Daoy (cell line): ENCODE data around the gene STK35. TPM values are rescaled to one million over a fixed set of nuclear protein-coding genes. Genes with fewer than 3 reads are reported as not detected.

Source experiments
- DNase-seq: peaks from one replicate; pipeline ENCODE4 v3.0.0-alpha.2; 2015; ENCODE audit warnings: low read depth
- total RNA-seq: library from RNA; depleted of rRNA; stranded (reverse); fragments of >200 nt; shearing (Covaris generic); gene quantifications from 2 replicates; pipeline ENCODE4 v1.2.3, GENCODE V29; 2014; rRNA removed

The STK35 gene
- total RNA-seq = 10.8 and 21.7 TPM in 2 replicates

- peak; percentile 76 for DNase-seq
Measured at GRCh38 chr20:2101057-2101864, at the start of gene STK35. STK35 (plus strand) TSS chr20:2101827; CDS start chr20:2101882, 55 bp downstream.

GRCh38 chr20:2051946-2052345 is 49.7 kb upstream of the STK35 start:
- no peak for DNase-seq

- no peak for DNase-seq
Measured at GRCh38 chr20:2052741-2053140, 48.9 kb upstream of the STK35 start.

GRCh38 chr20:2053615-2054014 is 48.0 kb upstream of the STK35 start:
- DNase-seq = no peak

GRCh38 chr20:2054911-2055310 is 46.7 kb upstream of the STK35 start:
- DNase-seq = no peak

GRCh38 chr20:2059411-2059810 is 42.2 kb upstream of the STK35 start:
- DNase-seq = no peak

GRCh38 chr20:2065099-2065498 is 36.5 kb upstream of the STK35 start:
- DNase-seq = no peak

- no peak for DNase-seq
Measured at GRCh38 chr20:2066461-2067122, 35.0 kb upstream of the STK35 start.

GRCh38 chr20:2080532-2081224 is 20.9 kb upstream of the STK35 start:
- DNase-seq = no peak

GRCh38 chr20:2084703-2085102 is 16.9 kb upstream of the STK35 start:
- DNase-seq = no peak

- DNase-seq = no peak
Measured at GRCh38 chr20:2086177-2086979, 15.2 kb upstream of the STK35 start.

GRCh38 chr20:2086980-2087377 is 14.6 kb upstream of the STK35 start:
- no peak for DNase-seq

- DNase-seq = no peak
Measured at GRCh38 chr20:2088891-2089290, 12.7 kb upstream of the STK35 start.

GRCh38 chr20:2089447-2089846 is 12.2 kb upstream of the STK35 start:
- DNase-seq = no peak

- DNase-seq = peak; percentile 23
Measured at GRCh38 chr20:2093159-2093781, 8.4 kb upstream of the STK35 start.

GRCh38 chr20:2093883-2094282 is 7.7 kb upstream of the STK35 start:
- DNase-seq = no peak

- DNase-seq = peak; percentile 91
Measured at GRCh38 chr20:2101865-2102584, 398 bp downstream of the STK35 start.

GRCh38 chr20:2102585-2103460 is 1.2 kb downstream of the STK35 start:
- peak; percentile 88 for DNase-seq

GRCh38 chr20:2103461-2104153 is 2.0 kb downstream of the STK35 start:
- DNase-seq = no peak
